NCI-H748 (cell line): ENCODE data around the gene ANAPC2.

Experiments used
- DNase-seq: peaks from one replicate; lab custom pipeline; 2025; ENCODE audit not compliant: unreplicated experiment; lab: John Stamatoyannopoulos, UW

ANAPC2 gene

GRCh38 chr9:137164370-137165249, 23.8 kb downstream of the ANAPC2 start:
- DNase-seq = no peak

DNA sequence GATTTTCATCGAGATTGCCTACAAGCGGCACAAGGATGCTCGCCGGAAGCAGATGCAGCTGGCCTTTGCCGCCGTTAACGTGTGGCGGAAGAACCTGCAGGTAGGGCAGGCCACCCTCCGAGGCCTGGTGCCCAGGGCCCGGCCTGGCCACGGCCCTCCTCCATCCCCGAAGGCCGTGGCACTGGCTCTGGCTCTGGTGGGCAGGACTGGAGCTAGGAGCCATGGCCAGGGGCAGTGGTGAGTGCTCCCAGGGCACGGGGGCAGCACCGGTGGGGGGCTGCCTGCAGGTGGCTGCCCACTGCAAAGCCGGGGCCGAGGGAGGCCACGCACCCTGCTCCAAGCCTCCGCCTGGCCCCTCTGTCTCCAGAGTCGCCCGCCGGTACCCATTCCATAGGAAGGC, 24.6 kb downstream of the ANAPC2 start:
- DNase-seq = no peak

GRCh38 chr9:137163365-137163715, 25.0 kb downstream of the ANAPC2 start:
- DNase-seq = no peak

DNA sequence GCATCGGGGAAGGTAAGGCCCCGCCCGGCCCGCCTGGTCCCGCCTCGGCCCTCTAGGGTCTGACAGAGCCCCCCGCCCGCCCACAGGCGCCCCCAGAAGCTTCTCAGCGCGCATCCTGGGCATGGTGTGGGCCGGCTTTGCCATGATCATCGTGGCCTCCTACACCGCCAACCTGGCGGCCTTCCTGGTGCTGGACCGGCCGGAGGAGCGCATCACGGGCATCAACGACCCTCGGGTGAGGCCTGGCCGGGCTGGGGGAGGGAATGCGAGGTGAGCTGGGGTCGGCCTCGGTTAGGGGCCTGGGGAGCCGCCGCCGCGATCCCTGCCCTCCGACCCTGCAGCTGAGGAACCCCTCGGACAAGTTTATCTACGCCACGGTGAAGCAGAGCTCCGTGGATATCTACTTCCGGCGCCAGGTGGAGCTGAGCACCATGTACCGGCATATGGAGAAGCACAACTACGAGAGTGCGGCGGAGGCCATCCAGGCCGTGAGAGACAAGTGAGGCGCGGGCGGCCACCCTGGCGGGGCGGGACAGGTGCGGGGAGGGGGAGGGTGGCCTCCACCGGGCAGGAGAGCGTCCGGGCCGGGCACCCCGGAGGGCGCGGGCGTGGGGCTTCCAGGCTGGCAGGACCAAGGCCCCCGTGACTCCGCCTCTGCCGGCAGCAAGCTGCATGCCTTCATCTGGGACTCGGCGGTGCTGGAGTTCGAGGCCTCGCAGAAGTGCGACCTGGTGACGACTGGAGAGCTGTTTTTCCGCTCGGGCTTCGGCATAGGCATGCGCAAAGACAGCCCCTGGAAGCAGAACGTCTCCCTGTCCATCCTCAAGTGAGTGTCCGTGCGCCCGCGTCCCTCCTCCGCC, 25.6 kb downstream of the ANAPC2 start:
- DNase-seq = peak; percentile 62

DNA sequence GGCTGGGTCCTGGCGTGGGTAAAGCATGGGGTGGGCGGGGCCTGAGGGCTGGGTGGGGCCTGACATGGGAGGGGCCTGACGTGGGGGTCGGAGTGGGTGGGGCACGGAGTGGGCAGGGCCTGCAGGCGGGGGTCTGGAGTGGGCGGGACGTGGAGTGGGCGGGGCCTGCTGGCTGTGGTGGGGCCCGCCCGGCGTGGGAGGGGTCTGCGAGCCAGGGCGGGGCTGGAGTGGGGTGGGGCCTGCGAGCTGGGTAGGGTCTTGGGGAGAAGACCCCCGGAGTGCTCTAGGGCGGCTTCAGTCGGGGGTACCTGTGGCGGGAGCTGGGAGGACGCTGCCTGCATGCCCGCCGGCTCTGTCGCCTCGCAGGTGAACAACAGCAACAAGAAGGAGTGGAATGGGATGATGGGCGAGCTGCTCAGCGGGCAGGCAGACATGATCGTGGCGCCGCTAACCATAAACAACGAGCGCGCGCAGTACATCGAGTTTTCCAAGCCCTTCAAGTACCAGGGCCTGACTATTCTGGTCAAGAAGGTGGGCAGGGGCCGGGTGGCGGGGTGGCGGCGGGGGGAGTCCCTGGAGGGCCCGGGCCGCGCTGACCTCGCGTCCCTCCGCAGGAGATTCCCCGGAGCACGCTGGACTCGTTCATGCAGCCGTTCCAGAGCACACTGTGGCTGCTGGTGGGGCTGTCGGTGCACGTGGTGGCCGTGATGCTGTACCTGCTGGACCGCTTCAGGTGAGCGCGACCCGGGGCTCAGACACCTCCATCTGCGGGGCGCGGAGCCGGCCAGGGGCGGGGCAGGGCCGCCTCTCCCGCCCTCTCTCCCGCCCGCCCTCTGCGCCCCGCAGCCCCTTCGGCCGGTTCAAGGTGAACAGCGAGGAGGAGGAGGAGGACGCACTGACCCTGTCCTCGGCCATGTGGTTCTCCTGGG, 26.5 kb downstream of the ANAPC2 start:
- peak; percentile 81 for DNase-seq

GRCh38 chr9:137160716-137161557, 27.4 kb downstream of the ANAPC2 start:
- peak; percentile 88 for DNase-seq

GRCh38 chr9:137160054-137160425, 28.3 kb downstream of the ANAPC2 start:
- DNase-seq = no peak

- DNase-seq = no peak
Measured at GRCh38 chr9:137159105-137160053, 29.0 kb downstream of the ANAPC2 start.

- peak; percentile 38 for DNase-seq
Measured at GRCh38 chr9:137158625-137159024, 29.7 kb downstream of the ANAPC2 start.

- DNase-seq = no peak
Measured at GRCh38 chr9:137157618-137158415, 30.5 kb downstream of the ANAPC2 start.

DNA sequence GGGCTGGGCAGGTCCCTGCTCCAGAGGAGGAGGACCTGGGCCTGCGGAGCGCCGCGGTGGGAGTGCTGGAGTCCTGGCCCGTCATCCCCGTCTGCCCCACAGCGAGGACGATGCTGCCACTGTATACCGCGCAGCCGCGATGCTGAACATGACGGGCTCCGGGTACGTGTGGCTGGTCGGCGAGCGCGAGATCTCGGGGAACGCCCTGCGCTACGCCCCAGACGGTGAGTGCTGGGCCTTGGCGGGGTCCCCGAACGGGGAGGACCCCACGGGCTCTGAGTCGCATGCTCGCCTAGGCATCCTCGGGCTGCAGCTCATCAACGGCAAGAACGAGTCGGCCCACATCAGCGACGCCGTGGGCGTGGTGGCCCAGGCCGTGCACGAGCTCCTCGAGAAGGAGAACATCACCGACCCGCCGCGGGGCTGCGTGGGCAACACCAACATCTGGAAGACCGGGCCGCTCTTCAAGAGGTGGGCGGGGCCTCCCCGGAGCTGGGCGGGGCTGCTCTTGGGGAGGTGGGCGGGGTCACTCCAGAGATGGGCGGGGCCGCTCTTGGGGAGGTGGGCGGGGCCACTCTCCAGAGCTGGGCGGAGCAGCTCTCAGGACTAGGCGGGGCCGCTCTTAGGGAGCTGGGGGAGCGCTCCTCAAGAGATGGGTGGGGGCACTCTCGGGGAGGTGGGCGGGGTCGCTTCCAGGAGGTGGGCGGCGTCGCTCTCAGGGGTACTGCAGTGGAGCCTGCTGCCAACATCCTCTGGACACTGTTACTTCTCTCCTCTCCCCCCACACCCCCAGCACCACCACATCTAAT, 31.6 kb downstream of the ANAPC2 start:
- DNase-seq = peak; percentile 55

DNA sequence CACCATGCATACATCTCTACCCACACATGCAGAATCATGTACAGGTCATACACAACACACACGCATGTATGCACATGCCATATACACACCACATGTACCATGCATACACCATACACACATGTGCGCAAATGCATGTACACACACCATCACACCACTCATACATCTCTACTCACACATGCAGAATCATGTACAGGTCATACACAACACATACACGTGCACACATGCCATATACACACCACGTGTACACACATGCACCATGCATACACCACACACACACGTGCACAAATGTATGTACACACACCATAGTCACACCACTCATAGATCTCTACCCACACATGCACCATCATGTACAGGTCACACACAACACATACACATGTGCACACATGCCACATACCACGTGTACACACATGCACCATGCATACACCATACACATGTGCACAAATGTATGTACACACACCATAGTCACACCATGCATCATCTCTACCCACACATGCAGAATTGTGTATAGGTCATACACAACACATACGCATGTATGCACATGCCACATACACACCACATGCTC, 35.4 kb downstream of the ANAPC2 start:
- DNase-seq = no peak

- DNase-seq = peak; percentile 96
Measured at GRCh38 chr9:137150617-137151457, 37.5 kb downstream of the ANAPC2 start.

GRCh38 chr9:137149942-137150616, 38.3 kb downstream of the ANAPC2 start:
- DNase-seq = peak; percentile 96

DNA sequence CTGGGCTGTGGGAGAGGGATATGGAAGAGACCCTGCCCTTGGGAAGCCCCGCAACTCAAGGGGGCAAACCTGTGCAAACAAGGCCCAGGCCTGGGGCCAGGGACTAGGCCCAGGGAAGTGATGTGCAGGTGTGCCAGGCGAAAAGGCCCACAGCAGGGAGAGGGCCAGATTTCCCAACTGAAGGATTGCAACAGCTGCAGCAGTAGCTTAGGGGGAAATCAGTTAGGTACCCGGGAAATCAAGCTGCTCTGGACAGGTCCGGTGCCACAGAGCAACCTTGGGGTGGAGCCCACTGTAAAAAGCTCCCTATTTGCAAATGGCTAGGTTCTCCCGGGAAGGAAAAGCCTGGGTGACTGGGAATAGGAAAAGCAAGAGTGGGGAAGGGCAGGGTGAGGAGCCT, 39.0 kb downstream of the ANAPC2 start:
- DNase-seq = no peak

GRCh38 chr9:137148661-137149060, 39.7 kb downstream of the ANAPC2 start:
- DNase-seq = no peak
